ENCODE measurements around the gene STK33.
A peak's percentile ranks its signal among the peaks of the same experiment; 100 is the strongest.

The STK33 gene

DNA sequence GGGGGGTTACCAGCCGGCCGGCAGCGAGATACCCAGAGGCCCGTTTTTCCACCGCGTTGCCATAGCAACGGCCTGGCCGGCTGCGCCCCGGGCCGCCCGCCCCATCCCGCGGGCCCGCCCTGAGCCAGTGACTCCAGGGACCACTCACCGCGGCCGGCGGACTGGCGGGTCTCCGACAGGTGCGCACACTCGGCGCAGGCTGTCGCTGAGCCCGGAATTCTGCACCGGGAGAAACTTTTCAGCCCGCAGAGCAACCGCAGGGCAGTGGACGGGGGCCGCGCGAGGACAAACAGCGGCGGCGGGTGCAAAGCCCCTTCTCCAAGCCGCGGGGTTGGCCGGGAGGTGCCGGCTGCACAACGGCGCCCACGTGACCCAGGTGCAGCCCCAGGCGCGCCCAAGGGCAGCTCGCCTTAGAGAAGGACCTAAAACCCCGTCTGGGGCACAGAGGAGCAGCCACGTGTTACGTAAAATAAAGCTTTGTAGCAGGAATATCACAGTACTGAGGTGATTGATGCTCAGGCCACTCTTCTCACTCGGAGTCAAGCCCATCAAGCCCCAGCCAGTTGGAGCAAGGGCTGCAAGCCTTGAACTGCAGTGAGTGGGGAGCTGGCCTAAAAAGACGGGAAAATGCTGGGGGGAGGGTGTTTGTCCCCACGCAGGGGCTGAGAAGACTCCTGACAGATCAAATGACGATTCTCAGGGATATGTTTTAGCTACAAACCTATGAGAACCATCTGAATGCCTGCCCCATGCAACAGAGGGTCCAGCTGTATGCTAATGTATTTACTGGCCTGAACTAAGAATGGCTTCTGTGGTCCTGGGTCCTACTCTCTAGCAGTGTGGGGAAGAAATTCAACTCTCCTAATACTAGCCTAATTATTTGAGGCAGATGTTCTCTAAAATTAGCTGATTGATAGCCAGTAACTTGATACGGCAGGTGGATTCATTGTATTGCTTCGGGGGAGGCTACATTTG lies at the start of gene STK33:
STK33 (minus strand) TSS at position 294 of the 975 bp plus-strand sequence. CDS start 119,323 bp downstream, outside the sequence.
- TF ChIP-seq, protein P1, sequence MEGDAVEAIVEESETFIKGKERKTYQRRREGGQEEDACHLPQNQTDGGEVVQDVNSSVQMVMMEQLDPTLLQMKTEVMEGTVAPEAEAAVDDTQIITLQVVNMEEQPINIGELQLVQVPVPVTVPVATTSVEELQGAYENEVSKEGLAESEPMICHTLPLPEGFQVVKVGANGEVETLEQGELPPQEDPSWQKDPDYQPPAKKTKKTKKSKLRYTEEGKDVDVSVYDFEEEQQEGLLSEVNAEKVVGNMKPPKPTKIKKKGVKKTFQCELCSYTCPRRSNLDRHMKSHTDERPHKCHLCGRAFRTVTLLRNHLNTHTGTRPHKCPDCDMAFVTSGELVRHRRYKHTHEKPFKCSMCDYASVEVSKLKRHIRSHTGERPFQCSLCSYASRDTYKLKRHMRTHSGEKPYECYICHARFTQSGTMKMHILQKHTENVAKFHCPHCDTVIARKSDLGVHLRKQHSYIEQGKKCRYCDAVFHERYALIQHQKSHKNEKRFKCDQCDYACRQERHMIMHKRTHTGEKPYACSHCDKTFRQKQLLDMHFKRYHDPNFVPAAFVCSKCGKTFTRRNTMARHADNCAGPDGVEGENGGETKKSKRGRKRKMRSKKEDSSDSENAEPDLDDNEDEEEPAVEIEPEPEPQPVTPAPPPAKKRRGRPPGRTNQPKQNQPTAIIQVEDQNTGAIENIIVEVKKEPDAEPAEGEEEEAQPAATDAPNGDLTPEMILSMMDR (conservative IDR thresholded peaks at IDR 0.05; ENCODE audit: control insufficient read depth, insufficient read depth, low read depth, low read length): no peak
- peak within 1 kb of the TSS; percentile 48 for H3K4me3 ChIP-seq (ENCODE audit: control insufficient read depth, low read depth, low read length)
- DNase-seq (ENCODE audit: low read depth): peak; percentile 30

DNA sequence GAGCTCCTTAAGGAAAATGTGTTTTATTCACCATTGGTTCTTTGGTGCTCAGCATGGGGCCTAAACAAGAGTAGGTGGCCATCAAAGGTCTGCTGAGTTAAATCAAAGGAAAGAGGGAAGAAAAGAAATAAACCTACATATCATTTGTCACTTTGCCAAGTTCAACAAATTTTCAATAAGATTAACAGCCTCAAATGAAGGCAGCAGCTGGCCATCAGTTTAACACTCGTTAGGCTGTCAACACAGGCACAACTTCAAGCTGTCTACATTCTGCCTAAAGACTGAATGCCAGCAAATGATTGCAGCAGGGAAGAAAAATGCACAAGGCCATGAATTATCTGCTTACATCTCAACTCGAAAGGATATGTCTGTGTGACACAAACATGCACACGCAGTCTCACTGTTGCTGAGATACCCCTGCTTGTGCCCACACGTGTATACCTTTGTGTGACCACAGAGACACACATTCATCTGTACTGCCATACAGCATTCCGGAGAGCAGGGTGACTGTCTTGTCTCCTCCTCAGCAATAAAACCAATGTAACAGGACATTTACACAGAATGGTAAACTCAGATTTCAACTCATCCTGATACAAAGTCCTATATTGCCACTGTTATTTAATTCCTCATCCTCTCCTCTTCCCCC lies 48.3 kb upstream of the STK33 start:
- H3K4me3 ChIP-seq (ENCODE audit: control insufficient read depth, low read depth, low read length): no peak overlapping the region
- DNase-seq (ENCODE audit: low read depth): no peak
- TF ChIP-seq, protein P1 (conservative IDR thresholded peaks at IDR 0.05; ENCODE audit: control insufficient read depth, insufficient read depth, low read depth, low read length): no peak

DNA sequence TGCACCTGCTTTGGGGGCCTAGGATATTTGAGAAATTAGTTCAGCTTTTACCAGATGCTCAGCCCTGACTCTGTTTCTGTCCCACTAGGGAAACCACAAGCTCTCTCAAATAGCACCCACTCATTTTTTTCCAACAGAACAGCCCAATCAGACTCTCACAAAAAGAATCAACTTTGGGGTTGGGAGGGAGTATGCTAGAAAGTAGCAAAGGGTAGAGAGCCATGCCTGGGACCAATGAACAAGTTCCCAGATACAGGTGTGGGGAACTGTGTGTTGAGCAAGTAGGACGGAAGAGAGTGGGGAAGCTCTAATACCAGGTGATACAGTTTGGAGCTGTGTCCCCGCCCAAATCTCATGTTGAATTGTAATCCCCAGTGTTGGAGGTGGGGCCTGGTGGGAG lies 47.3 kb upstream of the STK33 start:
- no peak for DNase-seq (ENCODE audit: low read depth)
- TF ChIP-seq, protein P1 (conservative IDR thresholded peaks at IDR 0.05; ENCODE audit: control insufficient read depth, insufficient read depth, low read depth, low read length): no peak
- H3K4me3 ChIP-seq (ENCODE audit: control insufficient read depth, low read depth, low read length): no peak overlapping the region

DNA sequence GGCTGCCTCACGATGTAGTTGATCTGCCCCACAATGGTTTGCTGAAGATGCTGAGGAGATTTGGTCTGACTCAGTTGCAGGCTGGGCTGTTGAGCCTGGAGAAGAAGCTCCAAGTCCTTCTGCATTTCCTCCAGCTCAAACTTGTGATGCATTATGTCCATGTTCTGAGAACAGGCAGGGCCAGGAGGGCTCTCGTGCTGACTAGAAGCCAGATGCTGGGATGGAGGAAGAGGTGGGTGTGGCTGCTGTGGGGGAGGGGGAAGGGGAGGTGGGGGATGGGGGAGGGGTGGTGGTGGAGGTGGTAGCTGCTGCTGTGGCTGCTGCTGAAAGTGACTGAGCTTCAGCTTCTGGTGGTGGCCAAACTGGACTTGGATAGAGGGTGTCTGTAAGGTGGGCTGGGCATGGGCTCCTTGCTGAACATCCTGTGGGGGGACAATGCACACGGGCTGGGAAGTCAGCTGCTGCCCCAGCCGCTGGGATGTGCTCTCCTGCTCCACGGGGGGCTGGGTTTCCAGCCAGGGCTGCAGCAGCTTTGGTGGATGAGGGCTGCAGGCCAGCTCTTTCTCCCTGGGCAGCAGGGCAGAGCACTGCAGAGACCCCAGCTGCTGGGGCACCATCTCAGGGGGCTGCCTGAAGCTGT lies 46.4 kb upstream of the STK33 start:
- TF ChIP-seq, protein P1 (conservative IDR thresholded peaks at IDR 0.05; ENCODE audit: control insufficient read depth, insufficient read depth, low read depth, low read length): no peak
- H3K4me3 ChIP-seq (ENCODE audit: control insufficient read depth, low read depth, low read length): no peak overlapping the region
- no peak for DNase-seq (ENCODE audit: low read depth)

DNA sequence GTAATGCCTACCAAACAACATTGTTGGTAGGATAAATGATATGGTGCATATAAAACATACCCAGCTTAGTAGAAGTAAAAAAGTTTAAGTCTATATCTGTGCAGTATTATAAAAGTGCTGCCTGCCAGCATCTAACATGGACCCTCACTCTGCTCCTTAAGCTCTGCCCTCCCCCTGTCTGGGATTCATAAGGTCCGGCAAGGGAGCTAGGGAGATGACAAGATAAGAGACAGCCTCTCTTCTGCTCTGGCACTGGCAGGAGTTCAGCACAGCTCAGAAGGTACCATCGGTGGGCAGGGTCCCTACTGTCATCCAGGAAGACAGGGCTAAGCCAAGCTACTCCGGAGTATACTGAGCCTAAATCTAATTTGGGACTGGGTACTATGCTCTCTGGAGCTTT lies 45.6 kb upstream of the STK33 start:
- TF ChIP-seq, protein P1 (conservative IDR thresholded peaks at IDR 0.05; ENCODE audit: control insufficient read depth, insufficient read depth, low read depth, low read length): no peak
- DNase-seq (ENCODE audit: low read depth): no peak
- H3K4me3 ChIP-seq (ENCODE audit: control insufficient read depth, low read depth, low read length): no peak overlapping the region

DNA sequence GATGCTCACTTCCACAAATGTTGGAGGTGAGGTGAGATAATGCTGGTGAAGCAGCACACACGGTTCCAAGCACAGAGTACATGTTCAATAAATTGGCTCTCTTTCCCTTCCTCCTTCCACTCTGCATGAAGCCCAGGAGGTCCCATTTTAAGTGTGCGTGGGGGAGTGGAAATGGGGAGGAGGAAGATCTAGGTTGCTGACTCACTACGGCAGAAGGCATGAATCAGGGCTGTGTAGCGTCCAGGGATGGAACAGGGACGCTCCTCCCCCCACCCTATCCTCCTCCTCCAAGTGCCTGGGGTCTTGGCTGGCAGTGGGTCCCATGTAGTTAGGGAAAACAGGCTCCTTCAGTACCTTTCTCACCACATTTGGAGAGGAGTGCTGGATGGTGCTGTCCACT lies 44.3 kb upstream of the STK33 start:
- peak; percentile 66 for DNase-seq (ENCODE audit: low read depth)
- TF ChIP-seq, protein P1 (conservative IDR thresholded peaks at IDR 0.05; ENCODE audit: control insufficient read depth, insufficient read depth, low read depth, low read length): no peak
- H3K4me3 ChIP-seq (ENCODE audit: control insufficient read depth, low read depth, low read length): no peak overlapping the region
